ENCODE data around the gene GNAQ.

GRCh38 chr9:77864211-77864889, 167.3 kb downstream of the GNAQ start:
- no peak for TF ChIP-seq CTCF (conservative IDR thresholded peaks at IDR 0.05)
- TF ChIP-seq ZFX (IDR thresholded peaks at IDR 0.05) = no peak
